ENCODE data around the gene SYNJ2.

Gene SYNJ2

DNA sequence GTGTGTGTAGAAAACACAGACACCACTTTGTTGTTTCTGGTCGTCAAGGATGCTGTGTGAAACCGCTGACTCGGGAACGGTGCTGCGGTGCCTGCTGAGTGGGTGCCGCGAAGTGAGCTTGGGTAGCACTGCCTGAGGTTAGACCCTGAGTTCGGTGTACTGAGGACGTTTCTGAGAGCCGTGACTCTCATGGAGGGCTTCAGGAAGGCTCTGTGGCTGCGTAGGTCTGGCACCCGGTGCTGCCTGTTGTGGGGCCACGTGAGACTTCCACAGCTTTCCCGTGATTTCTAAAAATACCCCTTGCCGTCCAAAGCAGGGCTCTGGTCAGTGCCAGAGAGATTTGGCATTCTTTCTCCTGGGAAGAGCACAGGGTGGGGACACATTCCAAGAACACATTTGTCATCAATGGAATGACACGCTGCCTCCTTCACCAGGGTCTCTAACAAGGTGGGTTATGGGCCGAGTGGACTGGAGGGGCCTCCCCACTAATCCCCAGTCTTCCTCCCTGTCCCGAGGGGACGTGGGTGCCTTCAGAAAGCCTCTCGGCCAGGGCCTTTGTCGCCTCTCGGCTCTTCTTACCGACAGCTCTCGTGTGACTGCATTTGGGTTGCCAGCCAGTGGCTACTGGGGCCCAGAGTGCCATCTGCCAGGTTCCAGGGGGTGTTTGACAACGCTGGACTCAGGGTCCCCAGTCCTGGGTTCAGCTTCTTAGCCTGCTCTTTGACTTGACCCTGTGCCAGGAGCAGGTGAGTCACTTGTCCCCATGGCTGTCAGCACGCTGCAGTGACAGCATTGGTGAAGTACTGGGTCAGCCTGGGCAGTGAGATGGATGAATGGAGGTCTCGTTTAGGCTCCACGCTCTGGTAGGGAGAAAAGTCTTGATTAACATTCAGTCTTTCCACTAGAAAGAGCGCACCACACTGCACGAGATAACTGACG, 62.2 kb downstream of the SYNJ2 start:
- no peak for DNase-seq

DNA sequence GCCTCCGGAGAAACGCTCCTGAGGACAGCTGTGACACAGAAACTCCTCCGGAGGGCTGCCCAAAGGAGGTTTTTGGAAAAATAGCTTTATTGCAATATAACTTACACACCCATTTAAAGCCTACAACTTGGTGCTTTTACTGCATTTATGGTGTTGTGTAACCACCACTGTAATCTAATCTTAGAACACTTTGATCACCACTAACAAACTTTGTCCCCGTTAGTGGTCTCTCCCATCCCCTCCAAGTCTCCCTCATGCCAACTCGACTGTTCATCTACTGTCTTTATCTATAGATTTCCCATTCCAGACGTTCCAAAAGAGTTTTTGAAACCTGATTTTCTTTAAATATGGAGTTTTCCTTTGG, 62.8 kb downstream of the SYNJ2 start:
- no peak for DNase-seq

GRCh38 chr6:158046201-158047126, 64.8 kb downstream of the SYNJ2 start:
- no peak for DNase-seq

DNA sequence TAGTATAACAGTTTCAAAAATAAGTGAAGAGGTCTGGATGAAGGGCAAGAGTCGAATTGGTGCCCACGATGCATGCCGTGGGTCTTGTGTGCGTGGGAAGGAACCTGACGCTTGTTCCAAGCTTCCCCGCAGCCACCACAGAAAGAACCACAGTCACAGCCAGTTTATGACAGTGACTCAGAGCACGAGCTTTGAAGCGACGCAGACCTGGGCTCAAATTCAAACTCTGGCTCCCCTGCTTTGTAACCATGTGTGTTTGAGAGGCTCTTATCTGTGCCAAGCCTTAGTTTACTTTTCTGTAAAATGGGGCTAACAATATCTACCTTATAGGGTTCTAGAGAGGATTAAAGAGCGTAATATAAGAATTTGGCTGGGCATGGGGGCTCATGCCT, 65.5 kb downstream of the SYNJ2 start:
- DNase-seq: peak; percentile 30 to 79

DNA sequence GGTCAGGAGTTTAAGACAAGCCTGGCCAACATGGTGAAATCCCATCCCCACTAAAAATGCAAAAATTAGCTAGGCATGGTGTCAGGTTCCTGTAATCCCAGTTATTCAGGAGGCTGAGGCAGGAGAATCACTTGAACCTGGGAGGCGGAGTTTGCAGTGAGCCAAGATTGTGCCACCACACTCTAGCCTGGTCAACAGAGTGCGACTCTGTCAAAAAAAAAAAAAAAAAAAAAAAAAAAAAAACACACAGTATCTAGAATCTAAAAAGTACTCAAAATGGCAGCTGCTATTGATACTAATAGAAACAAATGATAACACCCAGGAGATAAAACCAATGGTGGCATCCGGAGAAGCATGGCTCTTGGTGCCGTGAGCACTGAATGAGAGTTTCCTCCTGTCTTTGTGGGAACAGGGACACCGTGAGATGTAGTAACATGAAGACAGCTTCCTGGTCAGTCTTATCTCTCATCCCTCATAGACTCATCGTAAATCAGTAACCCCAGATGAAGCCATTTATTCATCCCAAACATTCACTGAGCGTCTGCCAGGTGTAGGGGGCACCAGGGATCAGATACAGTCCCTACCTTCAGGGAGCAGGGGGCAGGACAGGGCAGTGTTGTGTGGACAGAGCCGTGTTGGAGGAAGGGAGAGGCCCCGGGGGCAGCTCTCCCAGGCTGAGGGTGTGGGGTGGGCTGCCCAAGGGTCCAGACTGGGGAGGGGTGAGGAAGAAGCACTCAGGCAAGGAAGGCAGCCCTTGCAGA, 66.1 kb downstream of the SYNJ2 start:
- no peak for DNase-seq

- no peak for DNase-seq
These were observed 66.9 kb downstream of the SYNJ2 start for GRCh38 chr6:158048589-158048988.

GRCh38 chr6:158049055-158050028, 67.7 kb downstream of the SYNJ2 start:
- no peak for DNase-seq

GRCh38 chr6:158050107-158050735, 68.6 kb downstream of the SYNJ2 start:
- DNase-seq: no peak

GRCh38 chr6:158050955-158051354, 69.3 kb downstream of the SYNJ2 start:
- no peak for DNase-seq

GRCh38 chr6:158051968-158052367, 70.3 kb downstream of the SYNJ2 start:
- DNase-seq: no peak

- no peak for DNase-seq
These were observed 72.0 kb downstream of the SYNJ2 start for GRCh38 chr6:158053377-158054313.

DNA sequence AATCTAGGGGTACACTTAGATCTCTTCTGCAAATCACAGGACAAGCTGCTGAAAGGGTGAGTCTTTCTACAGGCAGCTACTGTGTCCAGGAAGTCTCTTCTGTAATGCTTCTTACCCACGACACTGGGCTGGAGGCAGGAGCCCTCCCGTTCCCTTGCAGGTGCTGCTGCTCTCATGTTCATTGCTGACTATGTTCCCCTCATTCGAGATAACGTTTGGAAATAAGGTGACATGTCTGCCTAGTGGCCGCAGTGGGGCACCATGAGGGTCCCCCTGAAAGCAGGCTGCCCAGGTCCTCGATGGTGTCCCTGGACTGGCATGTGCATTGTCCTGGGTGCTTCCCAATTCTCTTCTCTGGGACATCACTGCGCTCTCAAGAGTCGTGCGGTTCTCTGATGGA, 74.7 kb downstream of the SYNJ2 start:
- DNase-seq: no peak

GRCh38 chr6:158056804-158057203, 75.1 kb downstream of the SYNJ2 start:
- no peak for DNase-seq

GRCh38 chr6:158057213-158057987, 75.7 kb downstream of the SYNJ2 start:
- DNase-seq: peak; percentile 92 to 95

DNA sequence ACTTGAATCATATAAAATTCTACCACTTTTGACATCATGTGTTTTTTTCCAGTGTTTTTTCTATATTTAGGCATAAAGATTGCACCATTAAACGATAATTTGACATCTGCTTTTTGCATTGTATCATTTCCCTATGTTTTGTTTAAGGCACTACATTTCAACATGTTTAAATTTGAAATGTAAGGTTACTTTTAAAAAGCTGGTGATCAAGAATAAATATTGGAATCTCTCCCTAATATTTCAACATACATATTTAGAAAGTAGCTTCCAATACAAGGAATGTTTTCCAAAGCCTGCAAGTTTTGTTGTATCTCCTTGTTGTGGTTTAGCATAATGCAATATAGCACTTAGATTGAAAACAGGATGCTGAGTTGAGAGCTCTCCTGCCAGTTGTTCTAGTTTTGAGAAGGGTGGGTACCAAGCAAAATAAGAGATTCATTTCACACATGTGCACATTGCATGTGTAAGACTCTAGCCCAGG, 76.5 kb downstream of the SYNJ2 start:
- DNase-seq: peak in 1 of 2 donors; percentile 74

DNA sequence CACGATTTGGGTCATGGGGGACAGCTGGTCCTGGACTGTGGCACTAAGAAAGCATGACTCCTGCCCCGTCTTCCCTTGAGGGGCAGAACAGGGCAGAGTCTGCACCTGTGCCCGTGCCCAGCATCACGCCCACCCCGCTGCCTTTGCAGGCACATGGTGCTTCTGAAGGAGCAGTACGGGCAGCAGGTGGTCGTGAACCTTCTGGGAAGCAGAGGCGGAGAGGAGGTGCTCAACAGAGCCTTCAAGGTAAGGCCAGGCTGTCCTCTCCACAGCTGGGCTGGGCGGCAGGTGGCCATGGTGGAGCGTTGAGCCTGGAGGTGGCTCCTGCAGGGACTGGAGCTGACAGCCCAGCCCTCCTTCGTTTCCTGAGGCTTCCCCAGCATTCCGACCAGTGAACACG, 77.4 kb downstream of the SYNJ2 start:
- no peak for DNase-seq

DNA sequence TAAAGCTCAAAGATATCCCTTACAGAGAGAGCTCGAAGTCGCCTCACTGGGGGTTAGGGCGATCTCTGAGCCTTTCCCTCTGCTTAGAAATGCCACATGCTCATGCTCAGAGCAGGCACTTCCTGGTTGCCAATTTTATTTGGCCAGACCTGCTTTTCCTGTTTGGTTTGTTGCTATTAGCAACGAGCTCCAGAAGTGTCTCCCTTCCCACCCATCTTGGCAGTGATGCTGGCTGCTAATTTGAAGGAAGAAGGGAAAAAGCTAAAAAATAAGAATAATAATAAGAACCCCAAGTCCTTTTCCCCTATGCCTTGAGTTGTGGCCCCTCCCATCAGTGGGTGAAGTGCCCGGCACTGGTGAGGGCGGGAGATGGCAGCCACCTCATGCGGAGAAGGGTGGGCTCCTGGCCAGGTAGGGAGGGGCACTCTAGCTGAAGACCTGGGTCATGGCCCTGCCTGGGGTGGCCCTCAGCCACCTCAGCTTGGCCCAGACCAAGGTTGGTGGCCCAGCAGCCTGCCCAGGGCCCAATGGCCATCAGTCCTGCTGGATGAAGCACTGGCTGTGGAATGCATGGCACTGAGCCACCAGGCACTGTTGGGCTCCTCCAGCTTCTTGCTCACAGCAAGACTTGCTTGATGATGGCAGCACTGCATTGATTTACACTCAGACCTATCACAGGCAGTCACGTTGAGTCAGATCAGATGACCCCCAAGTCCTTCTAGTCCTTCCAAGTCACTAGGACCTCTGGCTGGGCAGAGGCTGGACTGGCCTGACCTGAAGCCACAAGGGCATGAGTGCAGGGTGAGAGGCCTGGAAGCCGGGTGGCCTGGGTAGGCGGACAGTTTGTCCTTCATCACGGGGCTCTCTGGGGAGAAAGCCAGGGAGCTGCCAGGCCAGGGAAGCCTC, 79.0 kb downstream of the SYNJ2 start:
- peak; percentile 56 to 62 for DNase-seq

DNA sequence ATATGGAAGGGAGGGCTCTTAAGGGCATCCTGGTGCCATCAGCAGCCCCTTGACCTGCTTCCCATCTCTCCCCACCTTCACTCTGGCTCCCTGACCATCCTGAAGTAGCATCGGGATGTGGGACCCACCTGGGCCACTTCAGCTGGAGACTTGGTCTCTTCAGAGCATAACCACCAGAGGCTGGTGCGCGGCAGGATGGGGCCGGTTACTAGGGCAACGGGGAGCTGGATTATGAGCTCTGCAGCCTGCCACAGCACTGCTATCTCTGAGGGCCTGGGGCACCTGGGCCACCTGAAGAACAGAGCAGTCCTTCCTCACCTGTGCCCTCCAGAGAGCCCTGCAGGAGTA, 79.7 kb downstream of the SYNJ2 start:
- no peak for DNase-seq

All from inflammatory macrophage (primary cell).